ENCODE measurements around the gene VWA8. TPM values are rescaled to one million over a fixed set of nuclear protein-coding genes. Genes with fewer than 3 reads are reported as not detected.

VWA8 gene
- total RNA-seq, 1 experiment from 2014 or later = 22.6 TPM

- H2AFZ ChIP-seq (ENCODE audit: low read depth, low read length, poor library complexity, severe bottlenecking) = no peak overlapping the region
- no peaks in the 10 kb centered on the region for H3K36me3 ChIP-seq (ENCODE audit: control insufficient read depth in 1 of 2, insufficient read depth in 2 of 2, low read length in 2 of 2)
- ChIA-PET RAD21 (ENCODE audit: low non-redundant PET in 1 of 2, low total read pairs in 2 of 2, uncharacterized antibody in 2 of 2, unreplicated experiment in 2 of 2) (no interaction called here), CTCF (no interaction called here), POLR2A (no interaction called here)
- intact Hi-C loops (cut with micrococcal nuclease) = no loop called here
- TF ChIP-seq TCF7L2 (IDR thresholded peaks at IDR 0.05; ENCODE audit: borderline replicate concordance, extremely low read depth, insufficient read depth, insufficient read length) (no peak), CEBPB (IDR thresholded peaks at IDR 0.05; ENCODE audit: low read depth) (no peak), FOSL1 (IDR thresholded peaks at IDR 0.05; ENCODE audit: low read depth) (no peak), ATF3 (IDR thresholded peaks at IDR 0.05) (no peak), EZH2phosphoT487 (IDR thresholded peaks at IDR 0.05; ENCODE audit: borderline replicate concordance) (no peak), ELF1 (IDR thresholded peaks at IDR 0.05; ENCODE audit: borderline replicate concordance, low read depth) (no peak), MAX (IDR thresholded peaks at IDR 0.05) (no peak), EGR1 (IDR thresholded peaks at IDR 0.05; ENCODE audit: low read depth) (no peak), CTCF (IDR thresholded peaks at IDR 0.05 in 2 of 3, conservative IDR thresholded peaks at IDR 0.05 in 1 of 3; ENCODE audit: borderline replicate concordance in 1 of 3, insufficient read depth in 1 of 3, low read depth in 2 of 3, low read length in 2 of 3) (no peak), POLR2A (IDR thresholded peaks at IDR 0.05; ENCODE audit: borderline replicate concordance, extremely low read depth, insufficient read depth, insufficient read length) (no peak), POLR2AphosphoS5 (IDR thresholded peaks at IDR 0.05; ENCODE audit: low read depth, low read length) (no peak), ZNF274 (IDR thresholded peaks at IDR 0.05; ENCODE audit: low read depth, low read length) (no peak), SP1 (IDR thresholded peaks at IDR 0.05; ENCODE audit: low read depth) (no peak), YY1 (IDR thresholded peaks at IDR 0.05; ENCODE audit: extremely low read depth, insufficient replicate concordance, low read depth, low read length) (no peak), EZH2 (IDR thresholded peaks at IDR 0.05) (no peak)
- DNase-seq (ENCODE audit: low read depth, low spot score) (no peak), ATAC-seq (no peak)
- no peak overlapping the region for H3K4me2 ChIP-seq (ENCODE audit: low read length)
- no peaks in the 10 kb centered on the region for H3K27me3 ChIP-seq (ENCODE audit: insufficient read depth, low read length)
- BruUV-seq (replicated peaks) = no TSS peak
- no peak overlapping the region for H3K4me3 ChIP-seq (replicated peaks in 1 of 2; ENCODE audit: low read depth in 1 of 2, low read length in 2 of 2)
- no peaks in the 10 kb centered on the region for H3K79me2 ChIP-seq (ENCODE audit: insufficient read depth, low read length)
- no peak overlapping the region for H3K27ac ChIP-seq (ENCODE audit: low read depth, low read length)
- H3K9me2 ChIP-seq (ENCODE audit: insufficient read depth) = no peaks in the 10 kb centered on the region
- peaks cover 3 to 4% of the 10 kb centered on the region in 2 experiments; a peak in 2 of 4 replicates for H3K4me1 ChIP-seq (ENCODE audit: control insufficient read depth in 1 of 2, insufficient read depth in 2 of 2, low read length in 2 of 2)
- no peak overlapping the region for H3K9ac ChIP-seq (ENCODE audit: low read length)
- H3K9me3 ChIP-seq (ENCODE audit: control insufficient read depth in 1 of 2, insufficient read depth in 1 of 2, low read depth in 1 of 2, low read length in 2 of 2) = no peaks in the 10 kb centered on the region
- no peaks in the 10 kb centered on the region for H4K20me1 ChIP-seq (ENCODE audit: insufficient read depth)
These were observed 392.6 kb downstream of the VWA8 start for GRCh38 chr13:41568143-41568971.

Measured in HCT116 (cell line).